Inferior parietal cortex (tissue), 1 donor: ENCODE measurements around the gene PSMD2.
"Not testable (repeated sequence)": the region's sequence is repeated elsewhere in the genome, so short reads cannot be mapped to it uniquely, and the experiment has no call there.

ENCODE experiments used
- DNase-seq: peaks from one replicate; pipeline ENCODE4 v3.0.0-alpha.2; 2016; ENCODE audit errors: extremely low spot score

The PSMD2 gene

GRCh38 chr3:184298759-184299487 is at the start of gene PSMD2:
Gene PSMD2 (plus strand): TSS chr3:184299241. CDS start chr3:184299267, 26 bp downstream.
- DNase-seq: peak; percentile 92

GRCh38 chr3:184249412-184250166 is 49.5 kb upstream of the PSMD2 start, which contains the start of gene EEF1AKMT4:
Gene EEF1AKMT4 (plus strand): TSS chr3:184249672. CDS start chr3:184249695, 23 bp downstream.
- peak; percentile 96 for DNase-seq

GRCh38 chr3:184250167-184250828 is 48.7 kb upstream of the PSMD2 start:
- peak; percentile 94 for DNase-seq

GRCh38 chr3:184255291-184256039 is 43.6 kb upstream of the PSMD2 start:
- no peak for DNase-seq

GRCh38 chr3:184257083-184257915 is 41.7 kb upstream of the PSMD2 start:
- DNase-seq: no peak

GRCh38 chr3:184258926-184259325 is 40.1 kb upstream of the PSMD2 start:
- no peak for DNase-seq

GRCh38 chr3:184259396-184259877 is 39.6 kb upstream of the PSMD2 start:
- no peak for DNase-seq

- no peak for DNase-seq
Observed at GRCh38 chr3:184259878-184260723, 38.9 kb upstream of the PSMD2 start.

- no peak for DNase-seq
Observed at GRCh38 chr3:184260724-184261269, 38.2 kb upstream of the PSMD2 start.

- peak; percentile 19 for DNase-seq
Observed at GRCh38 chr3:184261270-184261853, 37.7 kb upstream of the PSMD2 start, which contains the start of gene CAMK2N2. Gene CAMK2N2 (minus strand): TSS chr3:184261553. CDS start chr3:184261285, 268 bp downstream.

- peak; percentile 15 for DNase-seq
Observed at GRCh38 chr3:184261854-184262763, 36.9 kb upstream of the PSMD2 start.

GRCh38 chr3:184262764-184263179 is 36.3 kb upstream of the PSMD2 start:
- no peak for DNase-seq

GRCh38 chr3:184267249-184267648 is 31.8 kb upstream of the PSMD2 start:
- not testable (repeated sequence) for DNase-seq

- DNase-seq: no peak
Observed at GRCh38 chr3:184272269-184272668, 26.8 kb upstream of the PSMD2 start.

- no peak for DNase-seq
Observed at GRCh38 chr3:184275381-184275701, 23.7 kb upstream of the PSMD2 start.

GRCh38 chr3:184275961-184276910 is 22.8 kb upstream of the PSMD2 start, which contains the start of gene ECE2:
Gene ECE2 (plus strand): TSS chr3:184276022. CDS start chr3:184276154, 132 bp downstream.
- DNase-seq: no peak

GRCh38 chr3:184277366-184277765 is 21.7 kb upstream of the PSMD2 start:
- DNase-seq: no peak
